Liver (tissue), 9 donors: Measurements from ENCODE around the gene PHF2. TPM values are rescaled to one million over a fixed set of nuclear protein-coding genes. Genes with fewer than 3 reads are reported as not detected.

Experiments used
- DNase-seq: peaks from one replicate; pipeline ENCODE4 v3.0.0-alpha.2; 2017; ENCODE audit warnings: low spot score
- H3K27ac ChIP-seq, 2 donors: one replicate each; pipeline ENCODE4 v1.7.0; 2013; ENCODE audit warnings: inconsistent platforms in 2 of 2, low read length in 2 of 2, control low read depth in 1 of 2, low read depth in 1 of 2, mild to moderate bottlenecking in 1 of 2
- H3K27me3 ChIP-seq, 4 donors: one replicate each; pipeline versions ENCODE4 v1.6.1 to v1.7.0; 2013; ENCODE audit warnings: low read length in 3 of 4, inconsistent platforms in 1 of 4, mild to moderate bottlenecking in 1 of 4, moderate library complexity in 1 of 4; ENCODE audit not compliant: control insufficient read depth in 4 of 4, insufficient read depth in 4 of 4
- H3K36me3 ChIP-seq, 4 donors: one replicate each; pipeline versions ENCODE4 v1.6.1 to v1.7.0; 2013; ENCODE audit warnings: low read length in 3 of 4, mild to moderate bottlenecking in 3 of 4, low read depth in 1 of 4, moderate library complexity in 1 of 4; ENCODE audit not compliant: control insufficient read depth in 4 of 4, insufficient read depth in 3 of 4
- H3K4me1 ChIP-seq, 4 donors: one replicate each; pipeline versions ENCODE4 v1.6.1 to v1.7.0; 2013; ENCODE audit warnings: low read length in 3 of 4, mild to moderate bottlenecking in 3 of 4, moderate library complexity in 1 of 4; ENCODE audit not compliant: control insufficient read depth in 4 of 4, insufficient read depth in 4 of 4
- H3K4me3 ChIP-seq, 3 donors: one replicate each; pipeline versions ENCODE4 v1.6.1 to v1.7.0; 2013; ENCODE audit warnings: low read length in 3 of 3, control low read depth in 1 of 3, low read depth in 1 of 3, mild to moderate bottlenecking in 1 of 3
- H3K9ac ChIP-seq, 2 donors: one replicate each; pipeline ENCODE4 v1.7.0; 2013; ENCODE audit warnings: low read length in 2 of 2, mild to moderate bottlenecking in 2 of 2, moderate library complexity in 2 of 2, control low read depth in 1 of 2, low read depth in 1 of 2
- H3K9me3 ChIP-seq, 4 donors: one replicate each; pipeline versions ENCODE4 v1.6.1 to v1.7.0; 2013; ENCODE audit warnings: low read length in 3 of 4; ENCODE audit not compliant: control insufficient read depth in 4 of 4
- EGR1 ChIP-seq, 2 donors: IDR thresholded peaks; 2 replicates each; pipeline ENCODE4 v1.6.1; 2016 to 2018; ENCODE audit warnings: antibody characterized with exemption in 2 of 2, low read depth in 2 of 2
- FOXA1 ChIP-seq: IDR thresholded peaks from 2 replicates; pipeline ENCODE4 v1.6.1; 2016; ENCODE audit warnings: antibody characterized with exemption
- FOXA2 ChIP-seq: IDR thresholded peaks from 2 replicates; pipeline ENCODE4 v1.6.1; 2016; ENCODE audit warnings: antibody characterized with exemption
- GABPA ChIP-seq, 2 donors: IDR thresholded peaks in 1 of 2; conservative IDR thresholded peaks in 1 of 2; 2 replicates each; pipeline ENCODE4 v1.6.1; 2016; ENCODE audit warnings: antibody characterized with exemption in 2 of 2, mild to moderate bottlenecking in 1 of 2, moderate library complexity in 1 of 2
- HNF4A ChIP-seq, 2 donors: conservative IDR thresholded peaks; 2 replicates each; pipeline ENCODE4 v1.6.1; 2016; ENCODE audit warnings: antibody characterized with exemption in 2 of 2, mild to moderate bottlenecking in 2 of 2
- HNF4G ChIP-seq: IDR thresholded peaks from 2 replicates; pipeline ENCODE4 v1.6.1; 2016; ENCODE audit warnings: antibody characterized with exemption
- JUND ChIP-seq, 2 donors: IDR thresholded peaks; 2 replicates each; pipeline ENCODE4 v1.6.1; 2016; ENCODE audit warnings: antibody characterized with exemption in 2 of 2
- NR2F2 ChIP-seq: IDR thresholded peaks from 2 replicates; pipeline ENCODE4 v1.6.1; 2016; ENCODE audit warnings: antibody characterized with exemption
- RAD21 ChIP-seq, 2 donors: IDR thresholded peaks; 2 replicates each; pipeline ENCODE4 v1.6.1; 2016; ENCODE audit warnings: antibody characterized with exemption in 2 of 2, mild to moderate bottlenecking in 2 of 2
- RXRA ChIP-seq, 2 donors: IDR thresholded peaks; 2 replicates each; pipeline ENCODE4 v1.6.1; 2017 to 2018; ENCODE audit warnings: antibody characterized with exemption in 2 of 2, mild to moderate bottlenecking in 1 of 2
- SP1 ChIP-seq: IDR thresholded peaks from 2 replicates; pipeline ENCODE4 v1.6.1; 2018; ENCODE audit warnings: antibody characterized with exemption, mild to moderate bottlenecking
- TAF1 ChIP-seq: conservative IDR thresholded peaks from 2 replicates; pipeline ENCODE4 v1.6.1; 2016; ENCODE audit warnings: antibody characterized with exemption, mild to moderate bottlenecking
- YY1 ChIP-seq: IDR thresholded peaks from 2 replicates; pipeline ENCODE4 v1.6.1; 2016; ENCODE audit warnings: antibody characterized with exemption, mild to moderate bottlenecking
- WGBS: extraction: QIAGEN DNeasy Blood & Tissue Kit; methylation state at CpG from one replicate; pipeline ENCODE4 v1.1.7; 2013; 5-methylcytosine and 5-hydroxymethylcytosine counted together
- polyA plus RNA-seq, 2 donors: library from polyadenylated mRNA; stranded (reverse) in 1 of 2; unstranded in 1 of 2; fragments of 200-250 nt in 1 of 2; fragments of >200 nt in 1 of 2; fragmentation: Nextera tagmentation in 1 of 2; extraction: Ambion mirVana in 1 of 2; gene quantifications; one replicate each; pipeline versions ENCODE4 v1.2.1 to v1.2.3, GENCODE V29; 2013 to 2015
- total RNA-seq, 2 donors: library from RNA; depleted of rRNA; stranded (reverse); fragments of >200 nt; gene quantifications; one replicate each; pipeline ENCODE4 v1.2.3, GENCODE V29; 2014
- TF ChIP-seq, protein P1 (sequence below): fragments of 150-350 bp; IDR thresholded peaks from 2 replicates; pipeline ENCODE4 v1.5.1; 2017; ENCODE audit warnings: improper control_type of control experiment, low read depth, low read length; ENCODE audit not compliant: missing input control
- TF ChIP-seq, protein P2 (sequence below): IDR thresholded peaks from 2 replicates; pipeline ENCODE4 v1.6.1; 2016; ENCODE audit warnings: antibody characterized with exemption
- TF ChIP-seq, protein P3 (sequence below): IDR thresholded peaks from 2 replicates; pipeline ENCODE4 v1.6.1; 2016; ENCODE audit warnings: antibody characterized with exemption
- TF ChIP-seq, protein P4 (sequence below): IDR thresholded peaks from 2 replicates; pipeline ENCODE4 v1.6.1; 2016; ENCODE audit warnings: antibody characterized with exemption, mild to moderate bottlenecking
- TF ChIP-seq, protein P5 (sequence below): IDR thresholded peaks from 2 replicates; pipeline ENCODE4 v1.6.1; 2016; ENCODE audit warnings: antibody characterized with exemption
- donor health status: healthy.
- donor health status: healthy.
- donor health status: healthy.
- donor health status: healthy.
- donor health status: healthy.

PHF2 gene
- total and polyA plus RNA-seq, 4 donors = 2.3 to 8.6 (median 6.7) TPM

DNA sequence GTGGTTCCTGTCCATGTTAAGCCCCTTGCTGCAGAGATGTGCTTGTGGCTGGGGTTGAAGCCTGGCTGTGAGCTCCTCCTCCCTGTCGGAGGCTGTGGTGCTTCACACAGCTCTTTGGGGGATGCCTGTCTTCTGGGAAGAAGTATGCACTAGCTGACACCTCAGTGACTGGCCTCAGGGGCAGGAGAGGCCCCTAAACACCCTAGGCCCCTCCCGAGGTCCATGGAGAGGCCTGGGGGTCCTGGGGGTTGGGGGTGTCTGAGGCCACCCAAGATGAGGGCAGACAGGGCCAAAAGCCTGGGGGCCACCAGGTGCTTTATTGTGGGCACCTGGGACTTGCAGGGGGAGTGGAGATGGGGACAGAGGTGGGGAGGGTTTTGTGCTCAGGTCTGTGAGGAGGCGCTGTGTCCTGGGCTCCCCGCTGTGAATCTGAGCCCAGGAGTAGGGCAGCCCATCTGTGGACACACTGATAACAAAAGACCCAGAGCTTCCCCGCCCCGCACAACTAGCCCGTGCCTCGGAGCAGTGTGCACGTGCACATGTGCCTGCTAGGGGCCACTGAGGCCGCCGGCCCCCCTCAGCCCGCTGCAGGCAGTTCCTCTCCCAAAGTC lies 92.0 kb downstream of the PHF2 start:
- H3K9me3 ChIP-seq = no peaks in the 10 kb centered on the region
- H3K27ac ChIP-seq = no peak overlapping the region
- WGBS = 93% methylated on average over 12 of the region's 12 CpGs
- H3K4me3 ChIP-seq = no peak overlapping the region
- DNase-seq = no peak
- no peak overlapping the region for H3K9ac ChIP-seq
- H3K27me3 ChIP-seq = no peaks in the 10 kb centered on the region
- H3K36me3 ChIP-seq = peaks cover 0 to 35% (median 9%) of the 10 kb centered on the region in 4 donors
- TF ChIP-seq SP1 = no peak
- TF ChIP-seq NR2F2 = no peak
- no peak for TF ChIP-seq YY1
- no peak for TF ChIP-seq EGR1 (IDR thresholded peaks at IDR 0.05; ENCODE audit: low read depth in 2 of 2)
- no peak for TF ChIP-seq TAF1
- TF ChIP-seq FOXA1 = no peak
- TF ChIP-seq RAD21 (IDR thresholded peaks at IDR 0.05) = no peak
- TF ChIP-seq, protein P1, sequence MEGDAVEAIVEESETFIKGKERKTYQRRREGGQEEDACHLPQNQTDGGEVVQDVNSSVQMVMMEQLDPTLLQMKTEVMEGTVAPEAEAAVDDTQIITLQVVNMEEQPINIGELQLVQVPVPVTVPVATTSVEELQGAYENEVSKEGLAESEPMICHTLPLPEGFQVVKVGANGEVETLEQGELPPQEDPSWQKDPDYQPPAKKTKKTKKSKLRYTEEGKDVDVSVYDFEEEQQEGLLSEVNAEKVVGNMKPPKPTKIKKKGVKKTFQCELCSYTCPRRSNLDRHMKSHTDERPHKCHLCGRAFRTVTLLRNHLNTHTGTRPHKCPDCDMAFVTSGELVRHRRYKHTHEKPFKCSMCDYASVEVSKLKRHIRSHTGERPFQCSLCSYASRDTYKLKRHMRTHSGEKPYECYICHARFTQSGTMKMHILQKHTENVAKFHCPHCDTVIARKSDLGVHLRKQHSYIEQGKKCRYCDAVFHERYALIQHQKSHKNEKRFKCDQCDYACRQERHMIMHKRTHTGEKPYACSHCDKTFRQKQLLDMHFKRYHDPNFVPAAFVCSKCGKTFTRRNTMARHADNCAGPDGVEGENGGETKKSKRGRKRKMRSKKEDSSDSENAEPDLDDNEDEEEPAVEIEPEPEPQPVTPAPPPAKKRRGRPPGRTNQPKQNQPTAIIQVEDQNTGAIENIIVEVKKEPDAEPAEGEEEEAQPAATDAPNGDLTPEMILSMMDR = no peak
- TF ChIP-seq, protein P2, sequence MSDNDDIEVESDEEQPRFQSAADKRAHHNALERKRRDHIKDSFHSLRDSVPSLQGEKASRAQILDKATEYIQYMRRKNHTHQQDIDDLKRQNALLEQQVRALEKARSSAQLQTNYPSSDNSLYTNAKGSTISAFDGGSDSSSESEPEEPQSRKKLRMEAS = no peak
- TF ChIP-seq, protein P3, sequence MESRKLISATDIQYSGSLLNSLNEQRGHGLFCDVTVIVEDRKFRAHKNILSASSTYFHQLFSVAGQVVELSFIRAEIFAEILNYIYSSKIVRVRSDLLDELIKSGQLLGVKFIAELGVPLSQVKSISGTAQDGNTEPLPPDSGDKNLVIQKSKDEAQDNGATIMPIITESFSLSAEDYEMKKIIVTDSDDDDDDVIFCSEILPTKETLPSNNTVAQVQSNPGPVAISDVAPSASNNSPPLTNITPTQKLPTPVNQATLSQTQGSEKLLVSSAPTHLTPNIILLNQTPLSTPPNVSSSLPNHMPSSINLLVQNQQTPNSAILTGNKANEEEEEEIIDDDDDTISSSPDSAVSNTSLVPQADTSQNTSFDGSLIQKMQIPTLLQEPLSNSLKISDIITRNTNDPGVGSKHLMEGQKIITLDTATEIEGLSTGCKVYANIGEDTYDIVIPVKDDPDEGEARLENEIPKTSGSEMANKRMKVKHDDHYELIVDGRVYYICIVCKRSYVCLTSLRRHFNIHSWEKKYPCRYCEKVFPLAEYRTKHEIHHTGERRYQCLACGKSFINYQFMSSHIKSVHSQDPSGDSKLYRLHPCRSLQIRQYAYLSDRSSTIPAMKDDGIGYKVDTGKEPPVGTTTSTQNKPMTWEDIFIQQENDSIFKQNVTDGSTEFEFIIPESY = no peak
- TF ChIP-seq HNF4A (conservative IDR thresholded peaks at IDR 0.05) = no peak
- TF ChIP-seq GABPA (IDR thresholded peaks at IDR 0.05 in 1 of 2, conservative IDR thresholded peaks at IDR 0.05 in 1 of 2) = no peak
- no peak for TF ChIP-seq HNF4G
- no peak for TF ChIP-seq FOXA2
- TF ChIP-seq RXRA (IDR thresholded peaks at IDR 0.05) = no peak
- TF ChIP-seq JUND (IDR thresholded peaks at IDR 0.05) = no peak
- TF ChIP-seq, protein P4, sequence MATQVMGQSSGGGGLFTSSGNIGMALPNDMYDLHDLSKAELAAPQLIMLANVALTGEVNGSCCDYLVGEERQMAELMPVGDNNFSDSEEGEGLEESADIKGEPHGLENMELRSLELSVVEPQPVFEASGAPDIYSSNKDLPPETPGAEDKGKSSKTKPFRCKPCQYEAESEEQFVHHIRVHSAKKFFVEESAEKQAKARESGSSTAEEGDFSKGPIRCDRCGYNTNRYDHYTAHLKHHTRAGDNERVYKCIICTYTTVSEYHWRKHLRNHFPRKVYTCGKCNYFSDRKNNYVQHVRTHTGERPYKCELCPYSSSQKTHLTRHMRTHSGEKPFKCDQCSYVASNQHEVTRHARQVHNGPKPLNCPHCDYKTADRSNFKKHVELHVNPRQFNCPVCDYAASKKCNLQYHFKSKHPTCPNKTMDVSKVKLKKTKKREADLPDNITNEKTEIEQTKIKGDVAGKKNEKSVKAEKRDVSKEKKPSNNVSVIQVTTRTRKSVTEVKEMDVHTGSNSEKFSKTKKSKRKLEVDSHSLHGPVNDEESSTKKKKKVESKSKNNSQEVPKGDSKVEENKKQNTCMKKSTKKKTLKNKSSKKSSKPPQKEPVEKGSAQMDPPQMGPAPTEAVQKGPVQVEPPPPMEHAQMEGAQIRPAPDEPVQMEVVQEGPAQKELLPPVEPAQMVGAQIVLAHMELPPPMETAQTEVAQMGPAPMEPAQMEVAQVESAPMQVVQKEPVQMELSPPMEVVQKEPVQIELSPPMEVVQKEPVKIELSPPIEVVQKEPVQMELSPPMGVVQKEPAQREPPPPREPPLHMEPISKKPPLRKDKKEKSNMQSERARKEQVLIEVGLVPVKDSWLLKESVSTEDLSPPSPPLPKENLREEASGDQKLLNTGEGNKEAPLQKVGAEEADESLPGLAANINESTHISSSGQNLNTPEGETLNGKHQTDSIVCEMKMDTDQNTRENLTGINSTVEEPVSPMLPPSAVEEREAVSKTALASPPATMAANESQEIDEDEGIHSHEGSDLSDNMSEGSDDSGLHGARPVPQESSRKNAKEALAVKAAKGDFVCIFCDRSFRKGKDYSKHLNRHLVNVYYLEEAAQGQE = no peak
- TF ChIP-seq, protein P5, sequence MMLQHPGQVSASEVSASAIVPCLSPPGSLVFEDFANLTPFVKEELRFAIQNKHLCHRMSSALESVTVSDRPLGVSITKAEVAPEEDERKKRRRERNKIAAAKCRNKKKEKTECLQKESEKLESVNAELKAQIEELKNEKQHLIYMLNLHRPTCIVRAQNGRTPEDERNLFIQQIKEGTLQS = no peak
- no peaks in the 10 kb centered on the region for H3K4me1 ChIP-seq
